Measurements from ENCODE around the gene VPS37C.

Gene VPS37C

GRCh38 chr11:61128947-61129638 is 32.1 kb downstream of the VPS37C start:
- no peaks in the 10 kb centered on the region for H3K79me2 ChIP-seq (ENCODE audit: insufficient read depth, low read depth)
- no peak for TF ChIP-seq CTCF (conservative IDR thresholded peaks at IDR 0.05; ENCODE audit: low read depth, low read length)
- no peaks in the 10 kb centered on the region for H4K20me1 ChIP-seq (ENCODE audit: insufficient read depth)
- H3K4me1 ChIP-seq (ENCODE audit: low read depth, poor library complexity, severe bottlenecking) = peaks cover 15% of the 10 kb centered on the region
- H2AFZ ChIP-seq (ENCODE audit: low read depth) = peak overlapping the region; percentile 64; the same call in 1 of the 2 replicates
- H3K4me3 ChIP-seq (IDR thresholded peaks at IDR 0.05; ENCODE audit: insufficient read depth, low read depth, low read length) = no peak overlapping the region
- H3K27me3 ChIP-seq (ENCODE audit: insufficient read depth, low read depth) = no peaks in the 10 kb centered on the region
- H3K9ac ChIP-seq = no peak overlapping the region
- no peak overlapping the region for H3K27ac ChIP-seq
- H3K4me2 ChIP-seq = no peak overlapping the region; the same call in 1 of the 2 replicates
- H3K36me3 ChIP-seq (ENCODE audit: insufficient read depth) = no peaks in the 10 kb centered on the region

- Histone ChIP-seq H3K4me1 (ENCODE audit: low read depth, poor library complexity, severe bottlenecking) (peaks cover 15% of the 10 kb centered on the region), H3K36me3 (ENCODE audit: insufficient read depth) (no peaks in the 10 kb centered on the region), H2AFZ (ENCODE audit: low read depth) (no peak overlapping the region), H3K79me2 (ENCODE audit: insufficient read depth, low read depth) (no peaks in the 10 kb centered on the region), H3K4me3 (IDR thresholded peaks at IDR 0.05; ENCODE audit: insufficient read depth, low read depth, low read length) (no peak overlapping the region), H3K9ac (no peak overlapping the region), H3K27ac (no peak overlapping the region), H4K20me1 (ENCODE audit: insufficient read depth) (no peaks in the 10 kb centered on the region), H3K4me2 (no peak overlapping the region), H3K27me3 (ENCODE audit: insufficient read depth, low read depth) (no peaks in the 10 kb centered on the region)
- no peak for TF ChIP-seq CTCF (conservative IDR thresholded peaks at IDR 0.05; ENCODE audit: low read depth, low read length)
These were observed 33.2 kb downstream of the VPS37C start for GRCh38 chr11:61127991-61128390.

- Histone ChIP-seq H3K4me1 (ENCODE audit: low read depth, poor library complexity, severe bottlenecking) (peaks cover 15% of the 10 kb centered on the region), H3K9ac (no peak overlapping the region), H2AFZ (ENCODE audit: low read depth) (no peak overlapping the region), H4K20me1 (ENCODE audit: insufficient read depth) (no peaks in the 10 kb centered on the region), H3K4me2 (no peak overlapping the region), H3K27me3 (ENCODE audit: insufficient read depth, low read depth) (no peaks in the 10 kb centered on the region), H3K36me3 (ENCODE audit: insufficient read depth) (no peaks in the 10 kb centered on the region), H3K79me2 (ENCODE audit: insufficient read depth, low read depth) (no peaks in the 10 kb centered on the region), H3K27ac (no peak overlapping the region), H3K4me3 (IDR thresholded peaks at IDR 0.05; ENCODE audit: insufficient read depth, low read depth, low read length) (no peak overlapping the region)
- TF ChIP-seq CTCF (conservative IDR thresholded peaks at IDR 0.05; ENCODE audit: low read depth, low read length) = no peak
These were observed 35.0 kb downstream of the VPS37C start for GRCh38 chr11:61126256-61126655.

GRCh38 chr11:61125310-61125684 is 35.9 kb downstream of the VPS37C start:
- Histone ChIP-seq H4K20me1 (ENCODE audit: insufficient read depth) (no peaks in the 10 kb centered on the region), H3K27me3 (ENCODE audit: insufficient read depth, low read depth) (no peaks in the 10 kb centered on the region), H3K36me3 (ENCODE audit: insufficient read depth) (no peaks in the 10 kb centered on the region), H3K4me1 (ENCODE audit: low read depth, poor library complexity, severe bottlenecking) (peaks cover 11% of the 10 kb centered on the region), H3K4me2 (no peak overlapping the region), H3K4me3 (IDR thresholded peaks at IDR 0.05; ENCODE audit: insufficient read depth, low read depth, low read length) (no peak overlapping the region), H2AFZ (ENCODE audit: low read depth) (no peak overlapping the region), H3K27ac (no peak overlapping the region), H3K9ac (no peak overlapping the region), H3K79me2 (ENCODE audit: insufficient read depth, low read depth) (no peaks in the 10 kb centered on the region)
- no peak for TF ChIP-seq CTCF (conservative IDR thresholded peaks at IDR 0.05; ENCODE audit: low read depth, low read length)
